SK-N-SH (cell line): ENCODE measurements around the gene TRAPPC2B. TPM values are rescaled to one million over a fixed set of nuclear protein-coding genes. Genes with fewer than 3 reads are reported as not detected.
A peak's percentile ranks its signal among the peaks of the same experiment; 100 is the strongest.

ENCODE experiments used
- CHD2 ChIP-seq: fragments of 150-350 bp; IDR thresholded peaks from 2 replicates; pipeline ENCODE4 v1.6.1; 2018; ENCODE audit warnings: low read length; ENCODE audit not compliant: partially characterized antibody
- ELF1 ChIP-seq: IDR thresholded peaks from 2 replicates; pipeline ENCODE4 v1.4.0; 2012
- EP300 ChIP-seq, 2 experiments: IDR thresholded peaks; 2 replicates each; pipeline versions ENCODE4 v1.4.0 to v1.6.1; 2012; ENCODE audit warnings: borderline replicate concordance in 1 of 2, low read depth in 1 of 2, low read length in 1 of 2
- EZH2phosphoT487 ChIP-seq: fragments of 200-600 bp; sonication (generic); IDR thresholded peaks from 2 replicates; pipeline ENCODE4 v1.6.1; 2017; ENCODE audit warnings: low read depth, mixed run types, mild to moderate bottlenecking, antibody characterized with exemption, moderate library complexity, borderline replicate concordance
- FOXJ3 ChIP-seq: sonication (generic); formaldehyde crosslinking; IDR thresholded peaks from 2 replicates; pipeline ENCODE4 v1.5.1; 2020; ENCODE audit warnings: mild to moderate bottlenecking, missing genetic modification reagents
- GABPA ChIP-seq: IDR thresholded peaks from 2 replicates; pipeline ENCODE4 v1.4.0; 2012; ENCODE audit warnings: low read depth, mild to moderate bottlenecking
- GATA2 ChIP-seq: sonication (generic); formaldehyde crosslinking; IDR thresholded peaks from 2 replicates; pipeline ENCODE4 v1.5.0; 2020; ENCODE audit warnings: mild to moderate bottlenecking, missing genetic modification reagents
- MEF2A ChIP-seq: IDR thresholded peaks from 2 replicates; pipeline ENCODE4 v1.4.0; 2012; ENCODE audit warnings: low read depth, borderline replicate concordance
- MXI1 ChIP-seq: IDR thresholded peaks from 2 replicates; pipeline ENCODE4 v1.6.1; 2012; ENCODE audit warnings: mild to moderate bottlenecking, low read depth, low read length, improper control_type of control experiment
- NFIC ChIP-seq: IDR thresholded peaks from 2 replicates; pipeline ENCODE4 v1.4.0; 2012; ENCODE audit warnings: borderline replicate concordance
- NRF1 ChIP-seq: IDR thresholded peaks from 2 replicates; pipeline ENCODE4 v1.6.1; 2012; ENCODE audit warnings: low read depth, mild to moderate bottlenecking, low read length
- POLR2AphosphoS5 ChIP-seq: IDR thresholded peaks from 2 replicates; pipeline ENCODE4 v1.6.1; 2012; ENCODE audit warnings: low read depth, low read length
- RCOR1 ChIP-seq: fragments of 150-350 bp; IDR thresholded peaks from 2 replicates; pipeline ENCODE4 v1.6.1; 2017; ENCODE audit warnings: antibody characterized with exemption, low read length
- RFX5 ChIP-seq: IDR thresholded peaks from 2 replicates; pipeline ENCODE4 v1.6.1; 2012; ENCODE audit warnings: mild to moderate bottlenecking, improper control_type of control experiment, low read length
- SIN3A ChIP-seq: IDR thresholded peaks from 2 replicates; pipeline ENCODE4 v1.6.1; 2012; ENCODE audit warnings: low read depth, mild to moderate bottlenecking, low read length, moderate library complexity, borderline replicate concordance
- SMC3 ChIP-seq: IDR thresholded peaks from 2 replicates; pipeline ENCODE4 v1.6.1; 2012; ENCODE audit warnings: low read depth, low read length, improper control_type of control experiment
- TCF12 ChIP-seq: IDR thresholded peaks from 2 replicates; pipeline ENCODE4 v1.4.0; 2012
- YY1 ChIP-seq: IDR thresholded peaks from 2 replicates; pipeline ENCODE4 v1.4.0; 2012; ENCODE audit warnings: low read depth, mild to moderate bottlenecking
- polyA plus RNA-seq, 3 experiments: library from polyadenylated mRNA; depleted of rRNA; stranded (reverse); fragments of >200 nt; gene quantifications; 2 replicates each; pipeline ENCODE4 v1.2.3, GENCODE V29; 2012
- TF ChIP-seq, protein P1 (sequence below): IDR thresholded peaks from 2 replicates; pipeline ENCODE4 v1.6.1; 2012; ENCODE audit warnings: mild to moderate bottlenecking, low read depth, low read length, moderate library complexity
- TF ChIP-seq, protein P2 (sequence below): fragments of 150-350 bp; IDR thresholded peaks from 2 replicates; pipeline ENCODE4 v1.6.1; 2016; ENCODE audit warnings: mild to moderate bottlenecking, low read depth, low read length
- TF ChIP-seq, protein P3 (sequence below): IDR thresholded peaks from 2 replicates; pipeline ENCODE4 v1.4.0; 2012; ENCODE audit warnings: low read depth, borderline replicate concordance
- TF ChIP-seq, protein P4 (sequence below): IDR thresholded peaks from 2 replicates; pipeline ENCODE4 v1.4.0; 2012; ENCODE audit warnings: low read depth
- TF ChIP-seq, protein P5 (sequence below): fragments of 150-350 bp; IDR thresholded peaks from 2 replicates; pipeline ENCODE4 v1.6.1; 2017; ENCODE audit warnings: antibody characterized with exemption, low read length, low read depth, borderline replicate concordance
- TF ChIP-seq, protein P6 (sequence below): IDR thresholded peaks from 2 replicates; pipeline ENCODE4 v1.4.0; 2012; ENCODE audit warnings: low read depth, borderline replicate concordance

TRAPPC2B gene
- polyA plus RNA-seq, 1 of the 3 experiments (the other 2 are of a cell fraction) = 21.0 TPM

DNA sequence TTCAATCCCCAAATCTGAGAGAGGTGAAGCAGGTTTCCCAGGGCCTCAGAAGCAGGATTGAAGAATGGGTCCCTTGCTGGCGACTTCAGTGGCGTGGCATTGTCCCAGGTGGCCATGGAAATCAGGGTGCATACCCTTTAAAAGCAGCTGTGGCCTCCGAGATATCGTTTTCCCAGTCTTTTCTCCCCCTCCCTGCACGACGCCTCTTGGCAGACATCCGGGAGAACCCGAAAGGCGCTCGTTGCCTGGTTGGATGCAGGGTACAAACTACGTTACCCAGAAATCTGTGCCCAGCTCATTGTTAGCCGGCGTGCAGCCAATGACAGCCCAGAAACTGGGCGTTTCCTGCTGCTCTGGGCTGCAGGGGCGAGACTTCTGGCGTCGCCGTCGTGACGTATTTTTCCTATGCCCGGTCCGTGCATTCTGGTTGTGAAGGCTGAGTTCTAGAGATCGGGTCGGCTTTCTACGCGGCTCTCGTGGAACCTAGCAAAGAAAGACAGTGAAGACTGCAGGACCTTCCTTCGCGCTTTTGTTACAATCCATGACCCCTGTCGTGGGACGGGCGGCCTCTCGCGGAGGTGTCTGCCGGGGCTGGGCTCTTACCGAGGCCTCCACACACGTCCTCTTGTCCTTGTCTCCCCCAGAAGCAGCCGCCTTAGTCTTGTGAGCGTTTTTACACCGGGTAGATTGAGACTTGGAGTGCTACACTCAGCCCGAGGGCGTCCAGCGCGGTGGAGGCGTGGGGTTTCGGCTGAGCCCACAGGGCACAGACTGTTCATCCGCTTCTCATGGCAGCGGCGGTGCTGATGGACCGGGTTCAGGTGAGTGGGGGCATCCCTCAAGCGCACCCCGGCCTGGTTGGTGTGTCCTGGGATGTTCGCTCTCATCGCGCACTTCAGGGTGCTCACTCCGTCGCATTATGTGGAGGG is 12.2 kb upstream of the TRAPPC2B start, which contains the start of gene ZNF304 (continued):
- TF ChIP-seq, protein P1, sequence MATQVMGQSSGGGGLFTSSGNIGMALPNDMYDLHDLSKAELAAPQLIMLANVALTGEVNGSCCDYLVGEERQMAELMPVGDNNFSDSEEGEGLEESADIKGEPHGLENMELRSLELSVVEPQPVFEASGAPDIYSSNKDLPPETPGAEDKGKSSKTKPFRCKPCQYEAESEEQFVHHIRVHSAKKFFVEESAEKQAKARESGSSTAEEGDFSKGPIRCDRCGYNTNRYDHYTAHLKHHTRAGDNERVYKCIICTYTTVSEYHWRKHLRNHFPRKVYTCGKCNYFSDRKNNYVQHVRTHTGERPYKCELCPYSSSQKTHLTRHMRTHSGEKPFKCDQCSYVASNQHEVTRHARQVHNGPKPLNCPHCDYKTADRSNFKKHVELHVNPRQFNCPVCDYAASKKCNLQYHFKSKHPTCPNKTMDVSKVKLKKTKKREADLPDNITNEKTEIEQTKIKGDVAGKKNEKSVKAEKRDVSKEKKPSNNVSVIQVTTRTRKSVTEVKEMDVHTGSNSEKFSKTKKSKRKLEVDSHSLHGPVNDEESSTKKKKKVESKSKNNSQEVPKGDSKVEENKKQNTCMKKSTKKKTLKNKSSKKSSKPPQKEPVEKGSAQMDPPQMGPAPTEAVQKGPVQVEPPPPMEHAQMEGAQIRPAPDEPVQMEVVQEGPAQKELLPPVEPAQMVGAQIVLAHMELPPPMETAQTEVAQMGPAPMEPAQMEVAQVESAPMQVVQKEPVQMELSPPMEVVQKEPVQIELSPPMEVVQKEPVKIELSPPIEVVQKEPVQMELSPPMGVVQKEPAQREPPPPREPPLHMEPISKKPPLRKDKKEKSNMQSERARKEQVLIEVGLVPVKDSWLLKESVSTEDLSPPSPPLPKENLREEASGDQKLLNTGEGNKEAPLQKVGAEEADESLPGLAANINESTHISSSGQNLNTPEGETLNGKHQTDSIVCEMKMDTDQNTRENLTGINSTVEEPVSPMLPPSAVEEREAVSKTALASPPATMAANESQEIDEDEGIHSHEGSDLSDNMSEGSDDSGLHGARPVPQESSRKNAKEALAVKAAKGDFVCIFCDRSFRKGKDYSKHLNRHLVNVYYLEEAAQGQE = no peak
- TF ChIP-seq ELF1 (peak; percentile 79), SMC3 (no peak), RCOR1 (peak; percentile 11; the same call in 1 of the 2 replicates), NFIC (peak; percentile 54; the same call in 1 of the 2 replicates), FOXJ3 (CRISPR knock-in tag) (no peak), GATA2 (no peak), MEF2A (no peak), SIN3A (no peak; the same call in 1 of the 2 replicates), GABPA (peak; percentile 78), MXI1 (peak; percentile 92), TCF12 (no peak), POLR2AphosphoS5 (peak; percentile 60; the same call in 1 of the 2 replicates), CHD2 (peak; percentile 88), EP300 (IDR thresholded peaks at IDR 0.05; ENCODE audit: borderline replicate concordance in 1 of 2, low read depth in 1 of 2, low read length in 1 of 2) (no peak), YY1 (0 out of 2 replicates have a peak, but pooled peaks have one; percentile 15), RFX5 (0 out of 2 replicates have a peak, but pooled peaks have one; percentile 46), EZH2phosphoT487 (no peak), NRF1 (no peak)
- TF ChIP-seq, protein P2, sequence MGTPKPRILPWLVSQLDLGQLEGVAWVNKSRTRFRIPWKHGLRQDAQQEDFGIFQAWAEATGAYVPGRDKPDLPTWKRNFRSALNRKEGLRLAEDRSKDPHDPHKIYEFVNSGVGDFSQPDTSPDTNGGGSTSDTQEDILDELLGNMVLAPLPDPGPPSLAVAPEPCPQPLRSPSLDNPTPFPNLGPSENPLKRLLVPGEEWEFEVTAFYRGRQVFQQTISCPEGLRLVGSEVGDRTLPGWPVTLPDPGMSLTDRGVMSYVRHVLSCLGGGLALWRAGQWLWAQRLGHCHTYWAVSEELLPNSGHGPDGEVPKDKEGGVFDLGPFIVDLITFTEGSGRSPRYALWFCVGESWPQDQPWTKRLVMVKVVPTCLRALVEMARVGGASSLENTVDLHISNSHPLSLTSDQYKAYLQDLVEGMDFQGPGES = 0 out of 2 replicates have a peak, but pooled peaks have one; percentile 11
- TF ChIP-seq, protein P3, sequence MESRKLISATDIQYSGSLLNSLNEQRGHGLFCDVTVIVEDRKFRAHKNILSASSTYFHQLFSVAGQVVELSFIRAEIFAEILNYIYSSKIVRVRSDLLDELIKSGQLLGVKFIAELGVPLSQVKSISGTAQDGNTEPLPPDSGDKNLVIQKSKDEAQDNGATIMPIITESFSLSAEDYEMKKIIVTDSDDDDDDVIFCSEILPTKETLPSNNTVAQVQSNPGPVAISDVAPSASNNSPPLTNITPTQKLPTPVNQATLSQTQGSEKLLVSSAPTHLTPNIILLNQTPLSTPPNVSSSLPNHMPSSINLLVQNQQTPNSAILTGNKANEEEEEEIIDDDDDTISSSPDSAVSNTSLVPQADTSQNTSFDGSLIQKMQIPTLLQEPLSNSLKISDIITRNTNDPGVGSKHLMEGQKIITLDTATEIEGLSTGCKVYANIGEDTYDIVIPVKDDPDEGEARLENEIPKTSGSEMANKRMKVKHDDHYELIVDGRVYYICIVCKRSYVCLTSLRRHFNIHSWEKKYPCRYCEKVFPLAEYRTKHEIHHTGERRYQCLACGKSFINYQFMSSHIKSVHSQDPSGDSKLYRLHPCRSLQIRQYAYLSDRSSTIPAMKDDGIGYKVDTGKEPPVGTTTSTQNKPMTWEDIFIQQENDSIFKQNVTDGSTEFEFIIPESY = peak; percentile 57; the same call in 1 of the 2 replicates
- TF ChIP-seq, protein P4, sequence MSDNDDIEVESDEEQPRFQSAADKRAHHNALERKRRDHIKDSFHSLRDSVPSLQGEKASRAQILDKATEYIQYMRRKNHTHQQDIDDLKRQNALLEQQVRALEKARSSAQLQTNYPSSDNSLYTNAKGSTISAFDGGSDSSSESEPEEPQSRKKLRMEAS = peak; percentile 96
- TF ChIP-seq, protein P5, sequence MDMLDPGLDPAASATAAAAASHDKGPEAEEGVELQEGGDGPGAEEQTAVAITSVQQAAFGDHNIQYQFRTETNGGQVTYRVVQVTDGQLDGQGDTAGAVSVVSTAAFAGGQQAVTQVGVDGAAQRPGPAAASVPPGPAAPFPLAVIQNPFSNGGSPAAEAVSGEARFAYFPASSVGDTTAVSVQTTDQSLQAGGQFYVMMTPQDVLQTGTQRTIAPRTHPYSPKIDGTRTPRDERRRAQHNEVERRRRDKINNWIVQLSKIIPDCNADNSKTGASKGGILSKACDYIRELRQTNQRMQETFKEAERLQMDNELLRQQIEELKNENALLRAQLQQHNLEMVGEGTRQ = no peak
- TF ChIP-seq, protein P6, sequence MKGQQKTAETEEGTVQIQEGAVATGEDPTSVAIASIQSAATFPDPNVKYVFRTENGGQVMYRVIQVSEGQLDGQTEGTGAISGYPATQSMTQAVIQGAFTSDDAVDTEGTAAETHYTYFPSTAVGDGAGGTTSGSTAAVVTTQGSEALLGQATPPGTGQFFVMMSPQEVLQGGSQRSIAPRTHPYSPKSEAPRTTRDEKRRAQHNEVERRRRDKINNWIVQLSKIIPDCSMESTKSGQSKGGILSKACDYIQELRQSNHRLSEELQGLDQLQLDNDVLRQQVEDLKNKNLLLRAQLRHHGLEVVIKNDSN = no peak
